Ovary (tissue), 3 donors: ENCODE measurements around the gene ATF7IP2.

ENCODE experiments used
- EP300 ChIP-seq: sonication (generic); formaldehyde crosslinking; IDR thresholded peaks from one replicate; pipeline ENCODE4 v1.6.1; 2017; ENCODE audit warnings: antibody characterized with exemption
- POLR2A ChIP-seq: fragments of 450-650 bp; IDR thresholded peaks from one replicate; pipeline ENCODE4 v1.6.1; 2017; ENCODE audit warnings: antibody characterized with exemption, mild to moderate bottlenecking, moderate library complexity
- TF ChIP-seq, protein P1 (sequence below), 3 donors: fragments of 450-650 bp in 2 of 3; fragments of 200-600 bp in 1 of 3; IDR thresholded peaks; one replicate each; pipeline versions ENCODE4 v1.5.1 to v1.8.0; 2016 to 2022; ENCODE audit warnings: antibody characterized with exemption in 3 of 3, mild to moderate bottlenecking in 1 of 3
- donor health status: DM: no; HTN: no; CAD: no.

DNA sequence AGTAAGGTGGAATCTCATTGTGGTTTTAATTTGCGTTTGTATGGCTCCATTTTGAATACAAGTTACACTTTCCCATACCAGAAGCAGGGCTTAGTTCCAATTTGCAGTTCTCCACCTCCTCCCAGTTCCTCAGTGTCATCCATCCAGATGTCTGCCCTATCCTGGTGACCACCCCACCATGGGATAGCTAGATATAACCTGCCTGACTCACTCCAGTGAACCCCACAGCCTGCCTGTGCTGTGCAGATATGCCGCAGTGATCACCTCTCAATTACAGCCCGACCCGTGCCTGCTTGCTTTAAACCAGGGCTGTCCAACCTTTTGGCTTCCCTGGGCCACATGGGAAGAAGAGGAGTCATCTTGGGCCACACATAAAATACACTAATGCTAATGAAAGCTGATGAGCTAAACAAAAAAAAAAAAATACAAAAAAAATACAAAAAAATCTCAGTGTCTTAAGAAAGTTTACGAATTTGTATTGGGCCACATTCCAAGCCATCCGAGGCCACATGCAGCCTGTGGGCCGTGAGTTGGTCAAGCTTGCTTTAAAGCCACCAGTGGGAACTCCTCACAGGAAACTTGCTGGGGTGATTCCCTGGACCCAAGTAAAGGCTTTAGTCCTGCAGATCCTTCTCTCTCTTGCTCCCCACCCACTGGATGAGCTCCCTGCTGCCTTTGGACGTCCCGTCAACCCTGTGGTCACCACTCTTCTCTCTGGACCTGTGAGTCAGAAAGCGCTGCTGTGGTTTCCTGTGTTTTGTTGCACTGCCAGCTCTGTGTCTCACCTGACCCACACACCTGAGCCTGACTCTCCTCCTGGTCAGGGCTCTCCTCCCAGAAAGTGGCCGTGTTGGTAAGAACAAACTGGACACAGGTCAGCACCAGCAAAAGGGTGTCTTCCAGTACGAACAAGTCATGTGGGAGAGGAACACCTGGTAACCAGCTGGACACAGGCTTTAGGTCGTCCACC lies 111.6 kb downstream of the ATF7IP2 start:
- TF ChIP-seq, protein P1, sequence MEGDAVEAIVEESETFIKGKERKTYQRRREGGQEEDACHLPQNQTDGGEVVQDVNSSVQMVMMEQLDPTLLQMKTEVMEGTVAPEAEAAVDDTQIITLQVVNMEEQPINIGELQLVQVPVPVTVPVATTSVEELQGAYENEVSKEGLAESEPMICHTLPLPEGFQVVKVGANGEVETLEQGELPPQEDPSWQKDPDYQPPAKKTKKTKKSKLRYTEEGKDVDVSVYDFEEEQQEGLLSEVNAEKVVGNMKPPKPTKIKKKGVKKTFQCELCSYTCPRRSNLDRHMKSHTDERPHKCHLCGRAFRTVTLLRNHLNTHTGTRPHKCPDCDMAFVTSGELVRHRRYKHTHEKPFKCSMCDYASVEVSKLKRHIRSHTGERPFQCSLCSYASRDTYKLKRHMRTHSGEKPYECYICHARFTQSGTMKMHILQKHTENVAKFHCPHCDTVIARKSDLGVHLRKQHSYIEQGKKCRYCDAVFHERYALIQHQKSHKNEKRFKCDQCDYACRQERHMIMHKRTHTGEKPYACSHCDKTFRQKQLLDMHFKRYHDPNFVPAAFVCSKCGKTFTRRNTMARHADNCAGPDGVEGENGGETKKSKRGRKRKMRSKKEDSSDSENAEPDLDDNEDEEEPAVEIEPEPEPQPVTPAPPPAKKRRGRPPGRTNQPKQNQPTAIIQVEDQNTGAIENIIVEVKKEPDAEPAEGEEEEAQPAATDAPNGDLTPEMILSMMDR (IDR thresholded peaks at IDR 0.05), result no peak
- TF ChIP-seq POLR2A (no peak), EP300 (no peak)
